GM12878 (cell line): ENCODE results near the gene ABCA2. TPM values are rescaled to one million over a fixed set of nuclear protein-coding genes. Genes with fewer than 3 reads are reported as not detected.

ENCODE experiments used
- ATAC-seq: fragments of 200-7000 bp; cut with Tn5 transposase; 3 replicates; pipeline ENCODE4 v1.9.1; 2020; ENCODE audit warnings: mild to moderate bottlenecking, moderate library complexity
- BruUV-seq: library from RNA; stranded (reverse); fragments of 400-500 nt; replicated peaks from 2 replicates; lab custom pipeline; 2021; lab: Mats Ljungman, UMichigan
- CTCF ChIA-PET: fragments of 300-600 bp; sonication (Branson Sonifier 250); formaldehyde crosslinking; extraction: SDS; loops from one replicate; lab custom pipeline; 2021; ENCODE audit warnings: inconsistent platforms; lab: Yijun Ruan, JAX
- POLR2A ChIA-PET: fragments of 350-600 bp; formaldehyde crosslinking; extraction: SDS; loops from one replicate; lab custom pipeline; 2021; ENCODE audit warnings: inconsistent platforms; lab: Charles Lee
- RAD21 ChIA-PET: fragments of 300-600 bp; sonication (Branson Sonifier 250); formaldehyde crosslinking; loops from one replicate; lab custom pipeline; 2023; ENCODE audit warnings: antibody characterized with exemption; ENCODE audit not compliant: unreplicated experiment; lab: Charles Lee
- SMC1A ChIA-PET: fragments of 300-600 bp; sonication (Branson Sonifier 250); formaldehyde crosslinking; loops from one replicate; lab custom pipeline; 2023; ENCODE audit not compliant: unreplicated experiment, uncharacterized antibody; lab: Charles Lee
- DNase-seq: peaks from one replicate; pipeline ENCODE4 v3.0.0-alpha.2; 2011; ENCODE audit warnings: low read depth, low spot score
- FAIRE-seq: peaks from 3 replicates; lab custom pipeline; 2011; peaks lifted over from hg19 to GRCh38; lab: Jason Lieb, UNC
- H2AFZ ChIP-seq: 2 replicates; pipeline ENCODE4 v1.6.0; 2011; ENCODE audit warnings: low read depth, low read length, control low read depth; ENCODE audit not compliant: control insufficient read depth
- H3K27ac ChIP-seq: 2 replicates; pipeline ENCODE4 v1.5.1; 2011; ENCODE audit warnings: control low read depth; ENCODE audit not compliant: control insufficient read depth, insufficient read depth
- H3K27me3 ChIP-seq, 2 experiments: replicated peaks in 1 of 2; 2 replicates each; pipeline versions ENCODE4 v1.6.0 to v1.6.1; 2011; ENCODE audit warnings: low read length in 1 of 2; ENCODE audit not compliant: control insufficient read depth in 2 of 2, insufficient read depth in 2 of 2
- H3K36me3 ChIP-seq, 2 experiments: 2 replicates each; pipeline ENCODE4 v1.5.1; 2011; ENCODE audit warnings: low read length in 1 of 2; ENCODE audit not compliant: control insufficient read depth in 2 of 2, insufficient read depth in 2 of 2
- H3K4me1 ChIP-seq: 2 replicates; pipeline ENCODE4 v1.6.1; 2011; ENCODE audit warnings: mild to moderate bottlenecking, low read length, moderate library complexity, mixed read lengths; ENCODE audit not compliant: control insufficient read depth, insufficient read depth
- H3K4me2 ChIP-seq: 2 replicates; pipeline ENCODE4 v1.6.0; 2011; ENCODE audit warnings: control low read depth; ENCODE audit not compliant: control insufficient read depth, insufficient read depth
- H3K4me3 ChIP-seq: fragments of 200-600 bp; sonication (generic); 2 replicates; pipeline ENCODE4 v1.5.1; 2016
- H3K79me2 ChIP-seq: 2 replicates; pipeline ENCODE4 v1.6.0; 2011; ENCODE audit warnings: low read length; ENCODE audit not compliant: control insufficient read depth, insufficient read depth
- H3K9ac ChIP-seq: 2 replicates; pipeline ENCODE4 v1.8.0; 2011; ENCODE audit warnings: low read length, control low read depth, mixed read lengths; ENCODE audit not compliant: control insufficient read depth, insufficient read depth
- H3K9me3 ChIP-seq: replicated peaks from 3 replicates; pipeline ENCODE4 v1.5.1; 2011; ENCODE audit warnings: mild to moderate bottlenecking, low read length; ENCODE audit not compliant: control insufficient read depth, insufficient read depth
- H4K20me1 ChIP-seq: 2 replicates; pipeline ENCODE4 v1.6.0; 2011; ENCODE audit not compliant: control insufficient read depth, insufficient read depth
- BACH1 ChIP-seq: fragments of 450-650 bp; IDR thresholded peaks from 2 replicates; pipeline ENCODE4 v1.6.1; 2017; ENCODE audit warnings: mild to moderate bottlenecking, borderline replicate concordance
- CREM ChIP-seq: IDR thresholded peaks from 2 replicates; pipeline ENCODE4 v1.6.1; 2014; ENCODE audit warnings: antibody characterized with exemption, low read depth
- EP300 ChIP-seq, 2 experiments: fragments of 150-350 bp in 1 of 2; IDR thresholded peaks; 2 replicates each; pipeline ENCODE4 v1.6.1; 2011 to 2012; ENCODE audit warnings: low read depth in 2 of 2, low read length in 2 of 2, borderline replicate concordance in 1 of 2, improper control_type of control experiment in 1 of 2, inconsistent platforms in 1 of 2; ENCODE audit not compliant: control insufficient read depth in 1 of 2
- NR2F1 ChIP-seq: fragments of 450-650 bp; conservative IDR thresholded peaks from 2 replicates; pipeline ENCODE4 v1.6.1; 2017; ENCODE audit warnings: mild to moderate bottlenecking
- STAT3 ChIP-seq: IDR thresholded peaks from 2 replicates; pipeline ENCODE4 v1.6.1; 2011; ENCODE audit warnings: low read depth, low read length, improper control_type of control experiment
- WGBS: methylation state at CpG from one replicate; pipeline ENCODE4 v1.1.6; 2016; ENCODE audit warnings: low lambda C conversion rate; ENCODE audit not compliant: insufficient replicate concordance, insufficient coverage; ENCODE audit errors: missing lambda C conversion rate; 5-methylcytosine and 5-hydroxymethylcytosine counted together
- in situ Hi-C: fragments of 300-500 bp; cut with MboI; formaldehyde crosslinking; loops from 9 replicates; pipeline ENCODE4 v1.14.3; 2018; ENCODE audit warnings: mixed read lengths
- intact Hi-C: fragments of 100-400 bp; cut with micrococcal nuclease; formaldehyde crosslinking; loops from one replicate; pipeline ENCODE4 v1.14.2; 2022; ENCODE audit not compliant: unreplicated experiment
- polyA plus RNA-seq, 11 experiments: library from polyadenylated mRNA; depleted of rRNA in 4 of 11; unstranded in 6 of 11; stranded (reverse) in 5 of 11; fragments of >200 nt; fragmentation: Nextera tagmentation in 4 of 11; fragmentation: Illumina TruSeq in 1 of 11; extraction: Ambion mirVana in 4 of 11; extraction: Trizol in 1 of 11; gene quantifications; 1 replicate in 1 of 11; 2 replicates in 10 of 11; pipeline versions ENCODE4 v1.2.1 to v1.2.3, GENCODE V29; 2011 to 2016; ENCODE audit warnings: inconsistent platforms in 2 of 11, missing spikeins in 2 of 11, low read depth in 1 of 11
- total RNA-seq, 4 experiments: library from RNA; depleted of rRNA in 3 of 4; stranded (reverse); fragments of >200 nt in 3 of 4; fragmentation: Illumina TruSeq in 1 of 4; extraction: Trizol in 1 of 4; gene quantifications; 2 replicates each; pipeline versions ENCODE4 v1.2.1 to v1.2.3, GENCODE V29; 2013 to 2021
- TF ChIP-seq, protein P1 (sequence below): IDR thresholded peaks from 2 replicates; pipeline ENCODE4 v1.6.1; 2011; ENCODE audit warnings: mild to moderate bottlenecking, low read depth, low read length, moderate library complexity; ENCODE audit not compliant: insufficient replicate concordance
- TF ChIP-seq, protein P2 (sequence below): fragments of 450-650 bp; IDR thresholded peaks from 2 replicates; pipeline ENCODE4 v1.6.1; 2017; ENCODE audit warnings: mild to moderate bottlenecking, low read depth, inconsistent platforms; ENCODE audit not compliant: poor library complexity, severe bottlenecking
- TF ChIP-seq, protein P3 (sequence below): fragments of 450-650 bp; IDR thresholded peaks from 2 replicates; pipeline ENCODE4 v1.6.1; 2017; ENCODE audit warnings: mild to moderate bottlenecking, moderate library complexity
- TF ChIP-seq, protein P4 (sequence below): fragments of 450-650 bp; IDR thresholded peaks from 2 replicates; pipeline ENCODE4 v1.6.1; 2017; ENCODE audit warnings: mild to moderate bottlenecking, moderate library complexity

The ABCA2 gene
- total and polyA plus RNA-seq, 10 of the 15 experiments (the other 5 are each of a cell fraction or from before 2014, with no cell fraction given) = 0.13 to 2.6 (median 0.71) TPM; not detected in 2

DNA sequence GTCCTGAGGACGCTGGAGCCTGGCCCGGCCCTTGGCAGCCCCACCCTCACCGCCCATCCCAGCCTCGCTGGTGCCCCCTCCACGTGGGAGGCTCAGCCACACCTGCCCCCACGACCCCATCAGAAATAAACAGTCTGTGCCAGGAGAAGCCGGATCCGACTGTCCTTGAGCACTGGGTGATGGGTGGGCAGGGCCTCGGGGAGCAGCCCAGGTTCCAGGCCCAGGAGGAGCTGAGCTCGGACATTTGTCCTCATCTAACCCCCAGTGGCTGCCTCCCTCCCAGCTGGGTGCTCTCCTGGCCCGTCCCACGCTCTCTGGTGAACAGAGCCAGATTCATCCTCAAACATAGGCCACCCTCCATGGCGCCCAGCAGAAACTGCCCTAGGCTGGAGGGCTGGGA lies 55.3 kb downstream of the ABCA2 start (continued):
- TF ChIP-seq, protein P1, sequence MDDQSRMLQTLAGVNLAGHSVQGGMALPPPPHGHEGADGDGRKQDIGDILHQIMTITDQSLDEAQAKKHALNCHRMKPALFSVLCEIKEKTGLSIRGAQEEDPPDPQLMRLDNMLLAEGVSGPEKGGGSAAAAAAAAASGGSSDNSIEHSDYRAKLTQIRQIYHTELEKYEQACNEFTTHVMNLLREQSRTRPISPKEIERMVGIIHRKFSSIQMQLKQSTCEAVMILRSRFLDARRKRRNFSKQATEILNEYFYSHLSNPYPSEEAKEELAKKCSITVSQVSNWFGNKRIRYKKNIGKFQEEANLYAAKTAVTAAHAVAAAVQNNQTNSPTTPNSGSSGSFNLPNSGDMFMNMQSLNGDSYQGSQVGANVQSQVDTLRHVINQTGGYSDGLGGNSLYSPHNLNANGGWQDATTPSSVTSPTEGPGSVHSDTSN = no peak
- TF ChIP-seq EP300 (IDR thresholded peaks at IDR 0.05; ENCODE audit: borderline replicate concordance in 1 of 2, control insufficient read depth in 1 of 2, low read depth in 2 of 2, low read length in 2 of 2) (no peak), BACH1 (no peak), CREM (no peak)
- TF ChIP-seq, all 136 proteins: peak for 0

DNA sequence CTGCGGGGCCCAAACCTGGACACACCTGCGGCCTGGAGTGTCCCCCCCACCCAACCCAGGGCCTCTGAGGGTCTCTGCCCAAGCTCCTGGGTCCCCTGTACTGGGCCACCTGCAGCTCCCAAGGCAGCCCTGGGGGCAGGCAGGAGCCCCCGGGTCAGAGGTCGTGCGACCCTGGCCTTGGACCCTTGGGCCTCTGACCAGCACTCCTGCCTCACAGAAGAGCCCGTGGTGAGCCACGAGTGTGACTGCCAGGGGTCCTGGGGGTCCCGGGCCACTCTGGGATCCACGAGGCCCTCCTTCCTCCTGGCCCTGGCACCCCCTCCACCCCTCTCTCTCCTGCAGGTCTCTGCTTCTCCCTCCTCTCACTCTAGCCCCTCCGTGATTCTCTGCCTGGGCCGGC lies 55.7 kb downstream of the ABCA2 start:
- BruUV-seq = no TSS peak

More for the DNA sequence above, 55.7 kb downstream of the ABCA2 start:
- no peaks in the 10 kb centered on the region; a peak in 1 of 4 replicates for H3K27me3 ChIP-seq
- ATAC-seq = no peak
- no peak overlapping the region for H3K4me2 ChIP-seq
- WGBS = 49% methylated on average over 11 of the region's 11 CpGs
- H3K36me3 ChIP-seq = no peaks in the 10 kb centered on the region
- no peak overlapping the region for H3K4me3 ChIP-seq
- no peak overlapping the region for H3K9ac ChIP-seq
- intact Hi-C loops (no loop called here), in situ Hi-C loops (no loop called here)
- no peak for TF ChIP-seq STAT3
- TF ChIP-seq, protein P2, sequence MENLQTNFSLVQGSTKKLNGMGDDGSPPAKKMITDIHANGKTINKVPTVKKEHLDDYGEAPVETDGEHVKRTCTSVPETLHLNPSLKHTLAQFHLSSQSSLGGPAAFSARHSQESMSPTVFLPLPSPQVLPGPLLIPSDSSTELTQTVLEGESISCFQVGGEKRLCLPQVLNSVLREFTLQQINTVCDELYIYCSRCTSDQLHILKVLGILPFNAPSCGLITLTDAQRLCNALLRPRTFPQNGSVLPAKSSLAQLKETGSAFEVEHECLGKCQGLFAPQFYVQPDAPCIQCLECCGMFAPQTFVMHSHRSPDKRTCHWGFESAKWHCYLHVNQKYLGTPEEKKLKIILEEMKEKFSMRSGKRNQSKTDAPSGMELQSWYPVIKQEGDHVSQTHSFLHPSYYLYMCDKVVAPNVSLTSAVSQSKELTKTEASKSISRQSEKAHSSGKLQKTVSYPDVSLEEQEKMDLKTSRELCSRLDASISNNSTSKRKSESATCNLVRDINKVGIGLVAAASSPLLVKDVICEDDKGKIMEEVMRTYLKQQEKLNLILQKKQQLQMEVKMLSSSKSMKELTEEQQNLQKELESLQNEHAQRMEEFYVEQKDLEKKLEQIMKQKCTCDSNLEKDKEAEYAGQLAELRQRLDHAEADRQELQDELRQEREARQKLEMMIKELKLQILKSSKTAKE = no peak
- TF ChIP-seq, protein P3, sequence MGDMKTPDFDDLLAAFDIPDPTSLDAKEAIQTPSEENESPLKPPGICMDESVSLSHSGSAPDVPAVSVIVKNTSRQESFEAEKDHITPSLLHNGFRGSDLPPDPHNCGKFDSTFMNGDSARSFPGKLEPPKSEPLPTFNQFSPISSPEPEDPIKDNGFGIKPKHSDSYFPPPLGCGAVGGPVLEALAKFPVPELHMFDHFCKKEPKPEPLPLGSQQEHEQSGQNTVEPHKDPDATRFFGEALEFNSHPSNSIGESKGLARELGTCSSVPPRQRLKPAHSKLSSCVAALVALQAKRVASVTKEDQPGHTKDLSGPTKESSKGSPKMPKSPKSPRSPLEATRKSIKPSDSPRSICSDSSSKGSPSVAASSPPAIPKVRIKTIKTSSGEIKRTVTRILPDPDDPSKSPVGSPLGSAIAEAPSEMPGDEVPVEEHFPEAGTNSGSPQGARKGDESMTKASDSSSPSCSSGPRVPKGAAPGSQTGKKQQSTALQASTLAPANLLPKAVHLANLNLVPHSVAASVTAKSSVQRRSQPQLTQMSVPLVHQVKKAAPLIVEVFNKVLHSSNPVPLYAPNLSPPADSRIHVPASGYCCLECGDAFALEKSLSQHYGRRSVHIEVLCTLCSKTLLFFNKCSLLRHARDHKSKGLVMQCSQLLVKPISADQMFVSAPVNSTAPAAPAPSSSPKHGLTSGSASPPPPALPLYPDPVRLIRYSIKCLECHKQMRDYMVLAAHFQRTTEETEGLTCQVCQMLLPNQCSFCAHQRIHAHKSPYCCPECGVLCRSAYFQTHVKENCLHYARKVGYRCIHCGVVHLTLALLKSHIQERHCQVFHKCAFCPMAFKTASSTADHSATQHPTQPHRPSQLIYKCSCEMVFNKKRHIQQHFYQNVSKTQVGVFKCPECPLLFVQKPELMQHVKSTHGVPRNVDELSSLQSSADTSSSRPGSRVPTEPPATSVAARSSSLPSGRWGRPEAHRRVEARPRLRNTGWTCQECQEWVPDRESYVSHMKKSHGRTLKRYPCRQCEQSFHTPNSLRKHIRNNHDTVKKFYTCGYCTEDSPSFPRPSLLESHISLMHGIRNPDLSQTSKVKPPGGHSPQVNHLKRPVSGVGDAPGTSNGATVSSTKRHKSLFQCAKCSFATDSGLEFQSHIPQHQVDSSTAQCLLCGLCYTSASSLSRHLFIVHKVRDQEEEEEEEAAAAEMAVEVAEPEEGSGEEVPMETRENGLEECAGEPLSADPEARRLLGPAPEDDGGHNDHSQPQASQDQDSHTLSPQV = no peak
- 0 out of 2 replicates have a peak, but pooled peaks have one; percentile 23 for TF ChIP-seq NR2F1
- TF ChIP-seq, protein P4, sequence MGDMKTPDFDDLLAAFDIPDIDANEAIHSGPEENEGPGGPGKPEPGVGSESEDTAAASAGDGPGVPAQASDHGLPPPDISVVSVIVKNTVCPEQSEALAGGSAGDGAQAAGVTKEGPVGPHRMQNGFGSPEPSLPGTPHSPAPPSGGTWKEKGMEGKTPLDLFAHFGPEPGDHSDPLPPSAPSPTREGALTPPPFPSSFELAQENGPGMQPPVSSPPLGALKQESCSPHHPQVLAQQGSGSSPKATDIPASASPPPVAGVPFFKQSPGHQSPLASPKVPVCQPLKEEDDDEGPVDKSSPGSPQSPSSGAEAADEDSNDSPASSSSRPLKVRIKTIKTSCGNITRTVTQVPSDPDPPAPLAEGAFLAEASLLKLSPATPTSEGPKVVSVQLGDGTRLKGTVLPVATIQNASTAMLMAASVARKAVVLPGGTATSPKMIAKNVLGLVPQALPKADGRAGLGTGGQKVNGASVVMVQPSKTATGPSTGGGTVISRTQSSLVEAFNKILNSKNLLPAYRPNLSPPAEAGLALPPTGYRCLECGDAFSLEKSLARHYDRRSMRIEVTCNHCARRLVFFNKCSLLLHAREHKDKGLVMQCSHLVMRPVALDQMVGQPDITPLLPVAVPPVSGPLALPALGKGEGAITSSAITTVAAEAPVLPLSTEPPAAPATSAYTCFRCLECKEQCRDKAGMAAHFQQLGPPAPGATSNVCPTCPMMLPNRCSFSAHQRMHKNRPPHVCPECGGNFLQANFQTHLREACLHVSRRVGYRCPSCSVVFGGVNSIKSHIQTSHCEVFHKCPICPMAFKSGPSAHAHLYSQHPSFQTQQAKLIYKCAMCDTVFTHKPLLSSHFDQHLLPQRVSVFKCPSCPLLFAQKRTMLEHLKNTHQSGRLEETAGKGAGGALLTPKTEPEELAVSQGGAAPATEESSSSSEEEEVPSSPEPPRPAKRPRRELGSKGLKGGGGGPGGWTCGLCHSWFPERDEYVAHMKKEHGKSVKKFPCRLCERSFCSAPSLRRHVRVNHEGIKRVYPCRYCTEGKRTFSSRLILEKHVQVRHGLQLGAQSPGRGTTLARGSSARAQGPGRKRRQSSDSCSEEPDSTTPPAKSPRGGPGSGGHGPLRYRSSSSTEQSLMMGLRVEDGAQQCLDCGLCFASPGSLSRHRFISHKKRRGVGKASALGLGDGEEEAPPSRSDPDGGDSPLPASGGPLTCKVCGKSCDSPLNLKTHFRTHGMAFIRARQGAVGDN = no peak
- H3K4me1 ChIP-seq = no peaks in the 10 kb centered on the region
- no peak overlapping the region for H2AFZ ChIP-seq
- CTCF ChIA-PET = interaction anchor here (2.0 kb wide), 1 partner anchor 57 kb away, joined by 5 read pairs; no protein-coding TSS in a partner anchor
- POLR2A ChIA-PET = no interaction called here
- RAD21 ChIA-PET = no interaction called here
- H3K9me3 ChIP-seq = no peaks in the 10 kb centered on the region
- H3K27ac ChIP-seq = no peak overlapping the region
- H3K79me2 ChIP-seq = no peaks in the 10 kb centered on the region
- FAIRE-seq = no peak
- H4K20me1 ChIP-seq = no peaks in the 10 kb centered on the region
- no peak for DNase-seq
- SMC1A ChIA-PET = no interaction called here
